Body of pancreas (tissue), 4 donors: ENCODE measurements around the gene TLK2. TPM values are rescaled to one million over a fixed set of nuclear protein-coding genes. Genes with fewer than 3 reads are reported as not detected.

Source experiments
- ATAC-seq: fragments of 150-250 bp; one replicate; pipeline ENCODE4 v1.9.1; 2016
- DNase-seq, 4 donors: peaks; one replicate each; pipeline ENCODE4 v3.0.0-alpha.2; 2019
- H3K27ac ChIP-seq, 4 donors: fragments of 200-600 bp; sonication (generic); 1 replicate in 3 of 4; 2 replicates in 1 of 4; pipeline versions ENCODE4 v1.5.1 to v1.6.1; 2016 to 2019; ENCODE audit warnings: mild to moderate bottlenecking in 1 of 4, mixed read lengths in 1 of 4, moderate library complexity in 1 of 4
- H3K27me3 ChIP-seq, 2 donors: fragments of 200-600 bp; sonication (generic); one replicate each; pipeline ENCODE4 v1.6.0; 2016; ENCODE audit warnings: mild to moderate bottlenecking in 1 of 2
- H3K36me3 ChIP-seq, 2 donors: fragments of 200-600 bp; sonication (generic); replicated peaks in 1 of 2; 2 replicates each; pipeline ENCODE4 v1.5.1; 2016; ENCODE audit warnings: low read depth in 2 of 2; ENCODE audit not compliant: insufficient read depth in 1 of 2
- H3K4me1 ChIP-seq: fragments of 200-600 bp; sonication (generic); one replicate; pipeline ENCODE4 v1.6.0; 2016
- H3K4me3 ChIP-seq, 2 donors: fragments of 200-600 bp; sonication (generic); 1 replicate in 1 of 2; 2 replicates in 1 of 2; pipeline ENCODE4 v1.5.1; 2016 to 2019
- H3K9me3 ChIP-seq, 3 donors: fragments of 200-600 bp; sonication (generic); 1 replicate in 2 of 3; 2 replicates in 1 of 3; pipeline ENCODE4 v1.5.1; 2016
- POLR2A ChIP-seq, 3 donors: fragments of 450-650 bp; IDR thresholded peaks; one replicate each; pipeline ENCODE4 v1.6.1; 2016; ENCODE audit warnings: antibody characterized with exemption in 3 of 3, mild to moderate bottlenecking in 2 of 3
- WGBS, 2 donors: methylation state at CpG; one replicate each; pipeline ENCODE4 v1.1.5; 2017; 5-methylcytosine and 5-hydroxymethylcytosine counted together
- intact Hi-C: fragments of 100-400 bp; cut with DNase I; formaldehyde crosslinking; loops from one replicate; pipeline ENCODE4 v1.15.1; 2023
- total RNA-seq, 2 donors: library from RNA; depleted of rRNA; stranded (reverse); fragments of >200 nt; gene quantifications; one replicate each; pipeline ENCODE4 v1.1.0, GENCODE V29; 2016
- TF ChIP-seq, protein P1 (sequence below), 7 experiments: fragments of 450-650 bp in 4 of 7; fragments of 200-600 bp in 3 of 7; sonication (generic) in 3 of 7; IDR thresholded peaks; one replicate each; pipeline ENCODE4 v1.5.1; 2016 to 2019; ENCODE audit warnings: antibody characterized with exemption in 7 of 7

Gene TLK2
- total RNA-seq, 2 donors from 2014 or later = 20.8 to 54.1 TPM

- no peak for DNase-seq
- Histone ChIP-seq H3K36me3 (no peaks in the 10 kb centered on the region), H3K27ac (no peak overlapping the region), H3K4me1 (peaks cover 21% of the 10 kb centered on the region), H3K9me3 (no peaks in the 10 kb centered on the region), H3K27me3 (peaks cover 0 to 9% of the 10 kb centered on the region in 2 donors), H3K4me3 (no peak overlapping the region)
- no peak for TF ChIP-seq POLR2A (IDR thresholded peaks at IDR 0.05)
- TF ChIP-seq, protein P1, sequence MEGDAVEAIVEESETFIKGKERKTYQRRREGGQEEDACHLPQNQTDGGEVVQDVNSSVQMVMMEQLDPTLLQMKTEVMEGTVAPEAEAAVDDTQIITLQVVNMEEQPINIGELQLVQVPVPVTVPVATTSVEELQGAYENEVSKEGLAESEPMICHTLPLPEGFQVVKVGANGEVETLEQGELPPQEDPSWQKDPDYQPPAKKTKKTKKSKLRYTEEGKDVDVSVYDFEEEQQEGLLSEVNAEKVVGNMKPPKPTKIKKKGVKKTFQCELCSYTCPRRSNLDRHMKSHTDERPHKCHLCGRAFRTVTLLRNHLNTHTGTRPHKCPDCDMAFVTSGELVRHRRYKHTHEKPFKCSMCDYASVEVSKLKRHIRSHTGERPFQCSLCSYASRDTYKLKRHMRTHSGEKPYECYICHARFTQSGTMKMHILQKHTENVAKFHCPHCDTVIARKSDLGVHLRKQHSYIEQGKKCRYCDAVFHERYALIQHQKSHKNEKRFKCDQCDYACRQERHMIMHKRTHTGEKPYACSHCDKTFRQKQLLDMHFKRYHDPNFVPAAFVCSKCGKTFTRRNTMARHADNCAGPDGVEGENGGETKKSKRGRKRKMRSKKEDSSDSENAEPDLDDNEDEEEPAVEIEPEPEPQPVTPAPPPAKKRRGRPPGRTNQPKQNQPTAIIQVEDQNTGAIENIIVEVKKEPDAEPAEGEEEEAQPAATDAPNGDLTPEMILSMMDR (IDR thresholded peaks at IDR 0.05) = no peak
- ATAC-seq = no peak
- WGBS, 2 donors = 55% methylated on average over 2 to 4 of the region's 4 CpGs
- intact Hi-C loops = no loop called here
Measured at GRCh38 chr17:62625870-62626200, 147.2 kb downstream of the TLK2 start.

DNA sequence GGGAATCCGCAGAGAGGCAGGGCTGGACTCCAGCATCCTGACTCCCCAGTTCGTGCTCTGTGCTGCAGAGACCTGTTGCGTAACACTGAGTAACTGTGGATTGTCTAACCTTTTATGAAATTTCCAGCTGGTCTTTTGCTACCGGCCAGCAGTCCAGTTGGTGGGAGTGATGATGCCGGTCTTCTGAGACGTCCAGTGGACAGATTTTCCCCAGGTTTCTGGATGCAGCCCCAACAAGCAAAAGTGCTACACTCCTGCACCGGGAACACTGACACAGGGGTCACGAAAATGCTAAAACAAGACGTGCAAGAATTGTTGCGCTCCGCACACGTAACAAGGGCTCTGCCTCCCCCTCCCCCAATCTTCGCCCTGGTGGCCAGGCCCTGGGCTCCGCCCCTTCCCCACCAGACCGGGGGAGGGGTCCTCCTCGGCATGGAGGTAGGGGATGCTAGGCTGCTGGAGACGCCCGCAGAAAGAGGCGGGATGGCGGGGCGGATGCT, 148.1 kb downstream of the TLK2 start:
- peak overlapping the region in 3 of 4 donors; percentile 8 to 65 (median 45) for H3K27ac ChIP-seq
- WGBS, 2 donors = 2 to 7% methylated on average over 9 to 21 of the region's 21 CpGs
- H3K9me3 ChIP-seq = no peaks in the 10 kb centered on the region
- intact Hi-C loops = no loop called here
- H3K4me1 ChIP-seq = peaks cover 21% of the 10 kb centered on the region
- ATAC-seq (peak; percentile 33), DNase-seq (peak in 2 of 4 donors; percentile 26 to 48)
- peaks cover 0 to 9% of the 10 kb centered on the region in 2 donors for H3K27me3 ChIP-seq
- no peaks in the 10 kb centered on the region for H3K36me3 ChIP-seq
- no peak for TF ChIP-seq POLR2A (IDR thresholded peaks at IDR 0.05)
- TF ChIP-seq, protein P1 (IDR thresholded peaks at IDR 0.05) = no peak
- no peak overlapping the region for H3K4me3 ChIP-seq

GRCh38 chr17:62627219-62627903, 148.7 kb downstream of the TLK2 start, which contains the start of gene MRC2:
Gene MRC2, plus strand, starts transcription at chr17:62627670. Its CDS starts 133 bp downstream, at chr17:62627803.
- intact Hi-C loops = no loop called here
- Histone ChIP-seq H3K27me3 (peaks cover 0 to 9% of the 10 kb centered on the region in 2 donors), H3K36me3 (no peaks in the 10 kb centered on the region), H3K9me3 (no peaks in the 10 kb centered on the region), H3K4me1 (peaks cover 21% of the 10 kb centered on the region), H3K4me3 (no peak within 1 kb of the TSS), H3K27ac (peak within 1 kb of the TSS in 3 of 4 donors; percentile 8 to 65 (median 45))
- DNase-seq (peak in 2 of 4 donors; percentile 24 to 36), ATAC-seq (peak; percentile 31)
- 1 to 6% methylated on average over 15 to 64 of the region's 68 CpGs for WGBS, 2 donors
- TF ChIP-seq POLR2A (IDR thresholded peaks at IDR 0.05) = peak in 2 of 3 donors; percentile 24 to 25
- TF ChIP-seq, protein P1 (IDR thresholded peaks at IDR 0.05) = no peak

- ATAC-seq (peak; percentile 28), DNase-seq (no peak)
- no peak for TF ChIP-seq POLR2A (IDR thresholded peaks at IDR 0.05)
- TF ChIP-seq, protein P1 (IDR thresholded peaks at IDR 0.05) = no peak
- Histone ChIP-seq H3K4me1 (peaks cover 21% of the 10 kb centered on the region), H3K36me3 (no peaks in the 10 kb centered on the region), H3K4me3 (no peak overlapping the region), H3K27ac (peak overlapping the region in 3 of 4 donors; percentile 8 to 65 (median 45)), H3K27me3 (peaks cover 0 to 9% of the 10 kb centered on the region in 2 donors), H3K9me3 (no peaks in the 10 kb centered on the region)
- 1 to 5% methylated on average over 22 to 61 of the region's 61 CpGs for WGBS, 2 donors
- intact Hi-C loops = no loop called here
Measured at GRCh38 chr17:62627904-62628633, 149.4 kb downstream of the TLK2 start.
